ENCODE results near the gene ANKRD17.

ANKRD17 gene

GRCh38 chr4:73098713-73099112 lies 159.9 kb downstream of the ANKRD17 start:
- Histone ChIP-seq H3K36me3 (ENCODE audit: insufficient read depth, low read length) (peaks cover 86% of the 10 kb centered on the region), H3K9me2 (ENCODE audit: low read depth, low read length) (no peaks in the 10 kb centered on the region)
- TF ChIP-seq EZH2 (IDR thresholded peaks at IDR 0.05; ENCODE audit: borderline replicate concordance, low read length) (no peak), CTCF (IDR thresholded peaks at IDR 0.05; ENCODE audit: low read length) (no peak)

GRCh38 chr4:73098016-73098415 lies 160.6 kb downstream of the ANKRD17 start:
- Histone ChIP-seq H3K9me3 (ENCODE audit: low read length) (no peaks in the 10 kb centered on the region), H2AFZ (ENCODE audit: low read length) (no peak overlapping the region), H3K27ac (ENCODE audit: low read depth, low read length, poor library complexity, severe bottlenecking) (no peak overlapping the region), H3K27me3 (ENCODE audit: insufficient read depth, low read length) (no peaks in the 10 kb centered on the region), H3K36me3 (ENCODE audit: insufficient read depth, low read length) (peaks cover 89% of the 10 kb centered on the region), H3F3A (ENCODE audit: insufficient read depth, low read length) (no peaks in the 10 kb centered on the region; the same call in 1 of the 2 replicates), H3K4me2 (ENCODE audit: low read length) (no peak overlapping the region), H4K20me1 (ENCODE audit: insufficient read depth, low read length) (no peaks in the 10 kb centered on the region), H3K9ac (ENCODE audit: low read length) (no peak overlapping the region), H3K4me3 (ENCODE audit: low read depth, low read length, poor library complexity, severe bottlenecking) (no peak overlapping the region), H3K9me2 (ENCODE audit: low read depth, low read length) (no peaks in the 10 kb centered on the region), H3K79me2 (ENCODE audit: insufficient read depth, low read length) (no peaks in the 10 kb centered on the region), H3K4me1 (ENCODE audit: insufficient read depth, low read length, severe bottlenecking) (no peaks in the 10 kb centered on the region)
- no peak for TF ChIP-seq CTCF (IDR thresholded peaks at IDR 0.05; ENCODE audit: low read length)
- no peak for TF ChIP-seq EZH2 (IDR thresholded peaks at IDR 0.05; ENCODE audit: borderline replicate concordance, low read length)

More at GRCh38 chr4:73098713-73099112, 159.9 kb downstream of the ANKRD17 start:
- Histone ChIP-seq H3K4me2 (ENCODE audit: low read length) (no peak overlapping the region), H4K20me1 (ENCODE audit: insufficient read depth, low read length) (no peaks in the 10 kb centered on the region), H3K4me1 (ENCODE audit: insufficient read depth, low read length, severe bottlenecking) (no peaks in the 10 kb centered on the region), H3K4me3 (ENCODE audit: low read depth, low read length, poor library complexity, severe bottlenecking) (no peak overlapping the region), H3K79me2 (ENCODE audit: insufficient read depth, low read length) (no peaks in the 10 kb centered on the region), H3K27ac (ENCODE audit: low read depth, low read length, poor library complexity, severe bottlenecking) (no peak overlapping the region), H2AFZ (ENCODE audit: low read length) (no peak overlapping the region), H3K9me3 (ENCODE audit: low read length) (no peaks in the 10 kb centered on the region), H3K9ac (ENCODE audit: low read length) (no peak overlapping the region), H3K27me3 (ENCODE audit: insufficient read depth, low read length) (no peaks in the 10 kb centered on the region), H3F3A (ENCODE audit: insufficient read depth, low read length) (no peaks in the 10 kb centered on the region; the same call in 1 of the 2 replicates)

- Histone ChIP-seq H3K9ac (ENCODE audit: low read length) (no peak overlapping the region), H3K4me2 (ENCODE audit: low read length) (no peak overlapping the region), H3K27me3 (ENCODE audit: insufficient read depth, low read length) (no peaks in the 10 kb centered on the region), H3K36me3 (ENCODE audit: insufficient read depth, low read length) (peaks cover 75% of the 10 kb centered on the region), H3K4me3 (ENCODE audit: low read depth, low read length, poor library complexity, severe bottlenecking) (no peak overlapping the region), H4K20me1 (ENCODE audit: insufficient read depth, low read length) (no peaks in the 10 kb centered on the region), H2AFZ (ENCODE audit: low read length) (no peak overlapping the region), H3K4me1 (ENCODE audit: insufficient read depth, low read length, severe bottlenecking) (no peaks in the 10 kb centered on the region), H3K27ac (ENCODE audit: low read depth, low read length, poor library complexity, severe bottlenecking) (no peak overlapping the region), H3K9me2 (ENCODE audit: low read depth, low read length) (no peaks in the 10 kb centered on the region), H3K79me2 (ENCODE audit: insufficient read depth, low read length) (peaks cover 6% of the 10 kb centered on the region), H3F3A (ENCODE audit: insufficient read depth, low read length) (no peaks in the 10 kb centered on the region; the same call in 1 of the 2 replicates), H3K9me3 (ENCODE audit: low read length) (no peaks in the 10 kb centered on the region)
- TF ChIP-seq EZH2 (IDR thresholded peaks at IDR 0.05; ENCODE audit: borderline replicate concordance, low read length) (no peak), CTCF (IDR thresholded peaks at IDR 0.05; ENCODE audit: low read length) (no peak)
Observed at GRCh38 chr4:73092868-73093267, 165.7 kb downstream of the ANKRD17 start.

All from OCI-LY1 (cell line).